ENCODE results near the gene TMEM42. TPM values are rescaled to one million over a fixed set of nuclear protein-coding genes. Genes with fewer than 3 reads are reported as not detected.
A peak's percentile ranks its signal among the peaks of the same experiment; 100 is the strongest.

TMEM42 gene
- total RNA-seq, 1 experiment from 2014 or later, result 4.4 TPM

DNA sequence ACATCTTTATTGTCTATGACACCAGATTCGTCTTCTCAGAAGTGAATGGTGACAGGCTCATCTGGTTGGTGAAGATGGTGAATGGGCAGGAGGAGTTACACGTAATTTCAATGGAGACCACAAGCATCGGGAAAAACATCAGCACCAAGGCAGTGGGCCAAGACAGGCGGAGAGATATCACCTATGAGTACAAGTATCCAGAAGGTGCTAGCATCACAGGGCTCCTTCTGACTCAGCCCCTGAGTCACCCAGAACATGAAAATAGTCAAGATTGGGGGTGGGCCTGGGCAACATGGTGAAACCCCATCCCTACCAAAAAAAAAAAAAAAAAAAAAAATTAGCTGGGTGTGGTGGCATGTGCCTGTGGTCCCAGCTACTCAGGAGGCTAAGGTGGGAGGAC is 45.3 kb downstream of the TMEM42 start:
- DNase-seq (ENCODE audit: low read depth), result peak; percentile 65

- no peak for DNase-seq (ENCODE audit: low read depth)
Measured at GRCh38 chr3:44907612-44908011, 45.9 kb downstream of the TMEM42 start.

DNA sequence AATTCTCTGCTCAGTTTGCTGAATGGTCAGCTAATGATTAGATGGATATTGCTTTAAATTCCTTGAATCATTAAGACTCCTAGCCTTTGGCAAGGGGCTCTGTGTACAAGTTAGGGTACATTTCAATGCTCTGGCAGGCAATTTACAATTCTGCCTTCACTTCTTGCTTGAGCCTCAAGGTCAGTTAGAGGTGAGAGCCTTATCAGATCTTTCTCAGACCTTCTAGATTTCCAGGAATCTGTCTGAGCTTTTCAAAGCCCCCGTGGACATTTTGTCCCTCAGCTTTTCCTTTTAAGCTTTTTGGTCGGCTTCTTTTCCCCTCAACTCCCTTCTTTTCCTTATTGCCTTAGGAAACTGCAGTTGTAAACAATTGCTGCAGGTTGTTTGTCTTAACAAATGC is 47.4 kb downstream of the TMEM42 start:
- no peak for DNase-seq (ENCODE audit: low read depth)

- DNase-seq (ENCODE audit: low read depth), result no peak
Measured at GRCh38 chr3:44910693-44911092, 49.0 kb downstream of the TMEM42 start.

DNA sequence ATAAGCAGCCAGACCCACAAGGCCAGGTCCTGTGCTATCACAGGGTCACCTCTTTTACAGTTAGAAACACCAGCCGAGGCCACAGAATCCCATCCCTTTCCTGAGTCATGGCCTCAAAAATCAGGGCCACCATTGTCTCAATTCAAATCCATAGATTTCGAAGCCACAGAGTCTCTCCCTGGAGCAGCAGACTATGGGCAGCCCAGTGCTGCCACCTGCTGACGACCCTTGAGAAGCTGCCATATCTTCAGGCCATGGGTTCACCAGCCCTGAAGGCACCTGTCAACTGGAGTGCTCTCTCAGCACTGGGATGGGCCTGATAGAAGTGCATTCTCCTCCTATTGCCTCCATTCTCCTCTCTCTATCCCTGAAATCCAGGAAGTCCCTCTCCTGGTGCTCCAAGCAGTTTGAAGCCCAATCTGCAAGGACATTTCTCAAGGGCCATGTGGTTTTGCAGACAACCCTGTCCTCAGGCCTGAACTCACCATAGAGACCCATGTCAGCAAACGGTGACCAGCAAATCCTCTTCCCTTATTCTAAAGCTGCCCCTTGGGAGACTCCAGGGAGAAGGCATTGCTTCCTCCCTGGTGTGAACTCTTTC is 52.3 kb downstream of the TMEM42 start:
- DNase-seq (ENCODE audit: low read depth), result peak; percentile 67

DNA sequence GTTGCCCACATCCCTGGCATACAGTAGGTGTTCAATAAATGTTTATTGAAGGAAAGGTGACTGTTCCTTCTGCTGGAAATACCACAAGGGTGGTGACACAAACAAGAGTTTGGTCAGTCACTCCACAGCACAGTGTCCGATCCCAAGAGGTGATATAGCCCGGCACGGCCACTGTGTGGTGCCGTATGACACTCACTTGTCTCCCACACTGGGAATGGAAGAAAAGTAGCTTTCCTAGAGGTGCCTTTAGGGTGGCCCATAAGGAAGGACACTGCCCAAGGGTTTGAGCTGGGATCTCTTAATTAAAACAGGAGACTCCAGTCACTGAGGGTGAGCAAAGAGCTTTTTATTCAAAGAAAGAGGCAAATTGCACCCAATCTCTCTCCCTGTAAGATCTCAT is 53.2 kb downstream of the TMEM42 start:
- no peak for DNase-seq (ENCODE audit: low read depth)

Other genes starting within 250 kb of the TMEM42 start
- gene ZNF197, start 236.9 kb upstream of the TMEM42 start, total RNA-seq (2014; rRNA removed; shearing (Covaris generic)), result 6.7 and 7.6 TPM in 2 replicates
- 14.6 and 19.8 TPM in 2 replicates for gene ZNF35, start 213.2 kb upstream of the TMEM42 start, total RNA-seq (2014; rRNA removed; shearing (Covaris generic))
- 0.37 and 0.72 TPM in 2 replicates for gene ZNF502, start 149.3 kb upstream of the TMEM42 start, total RNA-seq (2014; rRNA removed; shearing (Covaris generic))
- 0.07 TPM in 1 of 2 replicates, not detected in the other for gene ZNF501, start 132.3 kb upstream of the TMEM42 start, total RNA-seq (2014; rRNA removed; shearing (Covaris generic))
- gene KIAA1143, start 100.3 kb upstream of the TMEM42 start, total RNA-seq (2014; rRNA removed; shearing (Covaris generic)), result 12.5 and 14.5 TPM in 2 replicates
- gene KIF15, start 100.1 kb upstream of the TMEM42 start, total RNA-seq (2014; rRNA removed; shearing (Covaris generic)), result 10.6 and 15.6 TPM in 2 replicates
- 0.03 TPM in 1 of 2 replicates, not detected in the other for gene TGM4, start 12.7 kb downstream of the TMEM42 start, total RNA-seq (2014; rRNA removed; shearing (Covaris generic))
- gene ZDHHC3, start 114.3 kb downstream of the TMEM42 start, total RNA-seq (2014; rRNA removed; shearing (Covaris generic)), result 60.7 and 72.8 TPM in 2 replicates
- gene EXOSC7, start 114.3 kb downstream of the TMEM42 start, total RNA-seq (2014; rRNA removed; shearing (Covaris generic)), result 69.1 and 71.0 TPM in 2 replicates
- gene CLEC3B, start 164.4 kb downstream of the TMEM42 start, total RNA-seq (2014; rRNA removed; shearing (Covaris generic)), result not detected in 2 replicates